Loucy (cell line): ENCODE results near the gene FADS1.

ENCODE experiments used
- H2AFZ ChIP-seq: fragments of 200-600 bp; sonication (generic); 2 replicates; pipeline ENCODE4 v1.6.0; 2016; ENCODE audit warnings: antibody characterized with exemption, mild to moderate bottlenecking, low read length, moderate library complexity
- H3F3A ChIP-seq: fragments of 200-600 bp; 2 replicates; pipeline ENCODE4 v1.6.0; 2016; ENCODE audit warnings: antibody characterized with exemption, low read depth, mild to moderate bottlenecking
- H3K27me3 ChIP-seq: fragments of 200-600 bp; sonication (generic); 2 replicates; pipeline ENCODE4 v1.6.1; 2014; ENCODE audit warnings: low read length, mild to moderate bottlenecking; ENCODE audit not compliant: insufficient read depth, poor library complexity, severe bottlenecking
- H3K36me3 ChIP-seq: fragments of 200-600 bp; sonication (generic); 2 replicates; pipeline ENCODE4 v1.6.1; 2016; ENCODE audit warnings: low read length; ENCODE audit not compliant: insufficient read depth
- H3K4me1 ChIP-seq: fragments of 200-600 bp; sonication (generic); 2 replicates; pipeline ENCODE4 v1.5.1; 2014; ENCODE audit warnings: low read length, mild to moderate bottlenecking; ENCODE audit not compliant: insufficient read depth, poor library complexity, severe bottlenecking
- H3K4me2 ChIP-seq: fragments of 200-600 bp; sonication (generic); 2 replicates; pipeline ENCODE4 v1.6.0; 2014; ENCODE audit warnings: antibody characterized with exemption, low read length, low read depth, mild to moderate bottlenecking; ENCODE audit not compliant: poor library complexity, severe bottlenecking
- H3K4me3 ChIP-seq: fragments of 200-600 bp; sonication (generic); 2 replicates; pipeline ENCODE4 v1.5.1; 2014; ENCODE audit warnings: low read length, mild to moderate bottlenecking, mixed read lengths; ENCODE audit not compliant: poor library complexity, severe bottlenecking
- H3K79me2 ChIP-seq: fragments of 200-600 bp; sonication (generic); 2 replicates; pipeline ENCODE4 v1.6.1; 2014; ENCODE audit warnings: low read length; ENCODE audit not compliant: insufficient read depth
- H3K9ac ChIP-seq: fragments of 200-600 bp; sonication (generic); 2 replicates; pipeline ENCODE4 v1.6.0; 2014; ENCODE audit warnings: mild to moderate bottlenecking, low read depth, low read length, moderate library complexity; ENCODE audit not compliant: poor library complexity, severe bottlenecking
- H3K9me2 ChIP-seq: fragments of 200-600 bp; sonication (generic); replicated peaks from 2 replicates; pipeline ENCODE4 v1.6.1; 2016; ENCODE audit warnings: low read depth, low read length, mixed read lengths
- H3K9me3 ChIP-seq: fragments of 200-600 bp; sonication (generic); 2 replicates; pipeline ENCODE4 v1.6.1; 2014; ENCODE audit warnings: mild to moderate bottlenecking, antibody characterized with exemption, low read length, low read depth; ENCODE audit not compliant: insufficient read depth
- H4K20me1 ChIP-seq: fragments of 200-600 bp; sonication (generic); 2 replicates; pipeline ENCODE4 v1.6.0; 2014; ENCODE audit warnings: antibody characterized with exemption, low read length, mild to moderate bottlenecking; ENCODE audit not compliant: insufficient read depth, poor library complexity, severe bottlenecking
- EZH2phosphoT487 ChIP-seq: fragments of 200-600 bp; IDR thresholded peaks from 2 replicates; pipeline ENCODE4 v1.6.1; 2018; ENCODE audit warnings: antibody characterized with exemption, mild to moderate bottlenecking, moderate library complexity, borderline replicate concordance
- TF ChIP-seq, protein P1 (sequence below): fragments of 200-600 bp; sonication (generic); conservative IDR thresholded peaks from 2 replicates; pipeline ENCODE4 v1.5.1; 2014; ENCODE audit warnings: mild to moderate bottlenecking, antibody characterized with exemption, low read length

Gene FADS1

DNA sequence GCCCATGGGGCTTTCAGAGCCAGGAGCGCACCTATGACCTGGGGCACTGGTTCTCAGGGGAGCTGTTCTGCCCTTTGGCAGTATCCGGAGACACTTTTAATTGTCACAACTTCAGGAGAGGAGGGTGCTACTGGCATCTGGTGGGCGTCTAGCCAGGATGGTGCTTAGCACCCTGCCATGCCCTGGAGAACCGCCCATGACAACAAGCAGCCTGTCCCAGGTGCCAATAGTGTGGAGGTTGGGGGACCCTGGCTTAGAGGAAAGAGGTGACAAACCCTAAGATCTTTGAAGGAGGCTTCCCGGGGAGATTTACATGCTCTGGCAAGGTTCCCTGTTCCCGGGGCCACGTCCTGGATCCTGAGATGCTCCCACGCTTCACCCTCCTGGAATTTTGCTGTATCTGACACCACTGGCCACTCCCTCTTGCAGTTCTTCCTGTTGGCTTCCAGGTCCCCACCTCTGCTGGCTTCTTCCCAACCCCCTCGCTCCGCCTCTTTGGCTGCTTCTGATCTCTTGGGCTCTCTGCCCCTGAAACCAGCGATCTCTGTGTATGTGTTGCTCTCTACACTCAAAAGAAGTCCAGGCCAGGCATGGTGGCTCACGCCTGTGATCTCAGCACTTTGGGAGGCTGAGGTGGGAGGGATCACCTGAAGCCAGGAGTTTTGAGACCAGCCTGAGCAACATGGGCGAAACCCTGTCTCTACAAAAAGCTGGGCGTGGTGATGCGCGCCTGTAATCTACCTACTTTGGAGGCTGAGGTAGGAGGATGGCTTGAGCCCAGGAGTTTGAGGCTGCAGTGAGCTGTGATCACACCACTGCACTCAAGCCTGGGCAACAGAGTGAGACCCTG lies 43.5 kb upstream of the FADS1 start:
- Histone ChIP-seq H3K36me3 (peaks cover 89% of the 10 kb centered on the region; the same call in 1 of the 2 replicates), H3K9me2 (no peaks in the 10 kb centered on the region), H3K4me1 (no peaks in the 10 kb centered on the region), H3F3A (no peaks in the 10 kb centered on the region), H3K9ac (no peak overlapping the region), H3K9me3 (no peaks in the 10 kb centered on the region), H3K4me2 (no peak overlapping the region), H4K20me1 (peaks cover 23% of the 10 kb centered on the region), H3K79me2 (peaks cover under 1% of the 10 kb centered on the region; the same call in 1 of the 2 replicates), H3K27me3 (no peaks in the 10 kb centered on the region), H3K4me3 (no peak overlapping the region), H2AFZ (no peak overlapping the region)
- TF ChIP-seq, protein P1, sequence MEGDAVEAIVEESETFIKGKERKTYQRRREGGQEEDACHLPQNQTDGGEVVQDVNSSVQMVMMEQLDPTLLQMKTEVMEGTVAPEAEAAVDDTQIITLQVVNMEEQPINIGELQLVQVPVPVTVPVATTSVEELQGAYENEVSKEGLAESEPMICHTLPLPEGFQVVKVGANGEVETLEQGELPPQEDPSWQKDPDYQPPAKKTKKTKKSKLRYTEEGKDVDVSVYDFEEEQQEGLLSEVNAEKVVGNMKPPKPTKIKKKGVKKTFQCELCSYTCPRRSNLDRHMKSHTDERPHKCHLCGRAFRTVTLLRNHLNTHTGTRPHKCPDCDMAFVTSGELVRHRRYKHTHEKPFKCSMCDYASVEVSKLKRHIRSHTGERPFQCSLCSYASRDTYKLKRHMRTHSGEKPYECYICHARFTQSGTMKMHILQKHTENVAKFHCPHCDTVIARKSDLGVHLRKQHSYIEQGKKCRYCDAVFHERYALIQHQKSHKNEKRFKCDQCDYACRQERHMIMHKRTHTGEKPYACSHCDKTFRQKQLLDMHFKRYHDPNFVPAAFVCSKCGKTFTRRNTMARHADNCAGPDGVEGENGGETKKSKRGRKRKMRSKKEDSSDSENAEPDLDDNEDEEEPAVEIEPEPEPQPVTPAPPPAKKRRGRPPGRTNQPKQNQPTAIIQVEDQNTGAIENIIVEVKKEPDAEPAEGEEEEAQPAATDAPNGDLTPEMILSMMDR: no peak
- TF ChIP-seq EZH2phosphoT487: no peak

- no peak for TF ChIP-seq EZH2phosphoT487
- TF ChIP-seq, protein P1: no peak
- Histone ChIP-seq H3K4me1 (no peaks in the 10 kb centered on the region), H3K9me2 (no peaks in the 10 kb centered on the region), H3K9ac (no peak overlapping the region), H3K4me3 (no peak overlapping the region), H3F3A (no peaks in the 10 kb centered on the region), H2AFZ (no peak overlapping the region), H3K4me2 (no peak overlapping the region), H3K27me3 (no peaks in the 10 kb centered on the region), H3K36me3 (peaks cover 94% of the 10 kb centered on the region; the same call in 1 of the 2 replicates), H3K9me3 (no peaks in the 10 kb centered on the region), H4K20me1 (peaks cover 55% of the 10 kb centered on the region), H3K79me2 (peaks cover 31% of the 10 kb centered on the region; the same call in 1 of the 2 replicates)
These were observed 39.3 kb upstream of the FADS1 start for GRCh38 chr11:61855939-61856680.

- Histone ChIP-seq H3K4me3 (no peak overlapping the region), H3K9me3 (no peaks in the 10 kb centered on the region), H3F3A (no peaks in the 10 kb centered on the region), H3K27me3 (no peaks in the 10 kb centered on the region), H3K36me3 (peaks cover 95% of the 10 kb centered on the region; the same call in 1 of the 2 replicates), H2AFZ (no peak overlapping the region), H3K9me2 (no peaks in the 10 kb centered on the region), H3K9ac (no peak overlapping the region), H3K4me1 (no peaks in the 10 kb centered on the region), H3K4me2 (no peak overlapping the region), H3K79me2 (peaks cover 32% of the 10 kb centered on the region; the same call in 1 of the 2 replicates), H4K20me1 (peaks cover 62% of the 10 kb centered on the region)
- TF ChIP-seq, protein P1: no peak
These were observed 38.3 kb upstream of the FADS1 start for GRCh38 chr11:61854966-61855714.
